Urinary bladder (tissue), 4 donors: ENCODE results near the gene RHO. TPM values are rescaled to one million over a fixed set of nuclear protein-coding genes. Genes with fewer than 3 reads are reported as not detected.

ENCODE experiments used
- DNase-seq: peaks from one replicate; pipeline ENCODE4 v3.0.0-alpha.2; 2015; ENCODE audit errors: extremely low spot score
- H3K27ac ChIP-seq: one replicate; pipeline ENCODE4 v1.5.1; 2013; ENCODE audit warnings: low read depth, mild to moderate bottlenecking, moderate library complexity
- H3K36me3 ChIP-seq: one replicate; pipeline ENCODE4 v1.6.1; 2013; ENCODE audit warnings: mild to moderate bottlenecking, moderate library complexity; ENCODE audit not compliant: insufficient read depth
- H3K4me1 ChIP-seq: one replicate; pipeline ENCODE4 v1.6.1; 2013; ENCODE audit warnings: mild to moderate bottlenecking, moderate library complexity; ENCODE audit not compliant: insufficient read depth
- H3K4me3 ChIP-seq: one replicate; pipeline ENCODE4 v1.5.1; 2013; ENCODE audit warnings: low read depth, low read length
- WGBS: extraction: QIAGEN DNeasy Blood & Tissue Kit; methylation state at CpG from one replicate; pipeline ENCODE4 v1.1.7; 2013; 5-methylcytosine and 5-hydroxymethylcytosine counted together
- polyA plus RNA-seq: library from polyadenylated mRNA; stranded (reverse); fragments of 200-250 nt; gene quantifications from one replicate; pipeline ENCODE4 v1.2.3, GENCODE V29; 2013
- total RNA-seq: library from RNA; depleted of rRNA; stranded (reverse); fragments of >200 nt; gene quantifications from one replicate; pipeline ENCODE4 v1.2.3, GENCODE V29; 2014
- donor health status: healthy with polysubstance abuse.
- donor health status: healthy.

RHO gene
- total and polyA plus RNA-seq, 2 donors: not detected

GRCh38 chr3:129582799-129583198, 54.4 kb downstream of the RHO start:
- Histone ChIP-seq H3K4me3 (no peak overlapping the region), H3K36me3 (no peaks in the 10 kb centered on the region), H3K4me1 (no peaks in the 10 kb centered on the region), H3K27ac (no peak overlapping the region)
- WGBS: 89% methylated on average over 5 of the region's 5 CpGs
- no peak for DNase-seq

GRCh38 chr3:129583289-129583688, 54.9 kb downstream of the RHO start:
- Histone ChIP-seq H3K4me3 (no peak overlapping the region), H3K36me3 (no peaks in the 10 kb centered on the region), H3K4me1 (no peaks in the 10 kb centered on the region), H3K27ac (no peak overlapping the region)
- WGBS: 90% methylated on average over 9 of the region's 9 CpGs
- DNase-seq: no peak

- Histone ChIP-seq H3K27ac (no peak overlapping the region), H3K36me3 (no peaks in the 10 kb centered on the region), H3K4me1 (no peaks in the 10 kb centered on the region), H3K4me3 (no peak overlapping the region)
- no peak for DNase-seq
- WGBS: 87% methylated on average over 3 of the region's 3 CpGs
These were observed 56.2 kb downstream of the RHO start for GRCh38 chr3:129584631-129585030.

Other genes with a start within 250 kb of the RHO start
- 15.9 TPM for gene HMCES, start 249.8 kb upstream of the RHO start, total RNA-seq
- 33.9 TPM for gene HMCES, start 249.8 kb upstream of the RHO start, polyA plus RNA-seq
- gene EFCAB12, start 100.0 kb upstream of the RHO start, total RNA-seq: not detected
- 0.10 TPM for gene EFCAB12, start 100.0 kb upstream of the RHO start, polyA plus RNA-seq
- 27.7 TPM for gene MBD4, start 88.7 kb upstream of the RHO start, total RNA-seq
- 20.7 TPM for gene MBD4, start 88.7 kb upstream of the RHO start, polyA plus RNA-seq
- 45.9 TPM for gene IFT122, start 88.4 kb upstream of the RHO start, total RNA-seq
- gene IFT122, start 88.4 kb upstream of the RHO start, polyA plus RNA-seq: 14.1 TPM
- not detected for gene H1-8, start 14.5 kb downstream of the RHO start, total RNA-seq
- gene H1-8, start 14.5 kb downstream of the RHO start, polyA plus RNA-seq: not detected
- gene PLXND1, start 78.0 kb downstream of the RHO start, total RNA-seq: 126 TPM
- gene PLXND1, start 78.0 kb downstream of the RHO start, polyA plus RNA-seq: 70.3 TPM